Adrenal gland (tissue), 12 donors: ENCODE results near the gene LIMK2. TPM values are rescaled to one million over a fixed set of nuclear protein-coding genes. Genes with fewer than 3 reads are reported as not detected.
A peak's percentile ranks its signal among the peaks of the same experiment; 100 is the strongest.

Source experiments
- DNase-seq, 7 donors: peaks; one replicate each; pipeline ENCODE4 v3.0.0-alpha.2; 2019 to 2020
- H3K27ac ChIP-seq, 5 donors: fragments of 200-600 bp; sonication (generic) in 4 of 5; 1 replicate in 3 of 5; 2 replicates in 2 of 5; pipeline versions ENCODE4 v1.5.1 to v1.8.0; 2016 to 2020; ENCODE audit warnings: mild to moderate bottlenecking in 1 of 5
- H3K27me3 ChIP-seq: fragments of 200-600 bp; 2 replicates; pipeline ENCODE4 v1.8.0; 2021
- H3K36me3 ChIP-seq, 2 donors: fragments of 200-600 bp; replicated peaks in 1 of 2; 1 replicate in 1 of 2; 2 replicates in 1 of 2; pipeline versions ENCODE4 v1.5.1 to v1.8.0; 2018 to 2022
- H3K4me1 ChIP-seq, 2 donors: fragments of 200-600 bp; replicated peaks in 1 of 2; 1 replicate in 1 of 2; 2 replicates in 1 of 2; pipeline versions ENCODE4 v1.5.1 to v1.8.0; 2018 to 2021
- H3K4me3 ChIP-seq, 4 donors: fragments of 200-600 bp; sonication (generic) in 3 of 4; one replicate each; pipeline ENCODE4 v1.5.1; 2016 to 2018
- H3K9me3 ChIP-seq, 3 donors: fragments of 200-600 bp; sonication (generic) in 1 of 3; replicated peaks in 1 of 3; 1 replicate in 2 of 3; 2 replicates in 1 of 3; pipeline versions ENCODE4 v1.5.1 to v1.8.0; 2016 to 2021
- CTCF ChIP-seq, 6 experiments: fragments of 450-650 bp in 4 of 6; fragments of 200-600 bp in 2 of 6; sonication (generic) in 1 of 6; IDR thresholded peaks; 1 replicate in 5 of 6; 2 replicates in 1 of 6; pipeline versions ENCODE4 v1.5.1 to v1.8.0; 2016 to 2021; ENCODE audit warnings: antibody characterized with exemption in 6 of 6, mild to moderate bottlenecking in 2 of 6, moderate library complexity in 1 of 6
- POLR2A ChIP-seq, 2 donors: fragments of 450-650 bp; IDR thresholded peaks; one replicate each; pipeline ENCODE4 v1.6.1; 2017; ENCODE audit warnings: antibody characterized with exemption in 2 of 2, mild to moderate bottlenecking in 2 of 2, moderate library complexity in 1 of 2
- WGBS, 4 donors: extraction: QIAGEN DNeasy Blood & Tissue Kit in 2 of 4; methylation state at CpG; one replicate each; pipeline versions ENCODE4 v1.1.5 to v1.1.7; 2013 to 2017; 5-methylcytosine and 5-hydroxymethylcytosine counted together
- intact Hi-C, 2 donors: fragments of 100-400 bp; cut with DNase I; formaldehyde crosslinking; loops; one replicate each; pipeline versions ENCODE4 v1.14.1 to v1.15.0; 2022 to 2023
- polyA plus RNA-seq, 3 donors: library from polyadenylated mRNA; stranded (reverse); fragments of 200-250 nt in 2 of 3; fragments of 350-450 nt in 1 of 3; fragmentation: Illumina TruSeq in 1 of 3; extraction: RNeasy Lipid Tissue Mini Kit (QIAGEN cat#74804) in 1 of 3; gene quantifications; one replicate each; pipeline ENCODE4 v1.2.3, GENCODE V29; 2013 to 2014
- total RNA-seq, 9 donors: library from RNA; depleted of rRNA in 4 of 9; stranded (reverse); fragments of >200 nt in 4 of 9; fragments of 120-200 nt in 1 of 9; fragmentation: NEBNext Ultra II Directional in 1 of 9; extraction: Animal tissue kit (Norgen Biotek cat#: 25700) in 1 of 9; gene quantifications; one replicate each; pipeline versions ENCODE4 v1.1.0 to v1.2.4, GENCODE V29; 2013 to 2023
- donor health status: healthy with polysubstance abuse.
- donor health status: Bipolar disorder and iron deficiency.
- donor health status: DM: yes; HTN: yes; CAD: no.
- donor health status: DM: no; HTN: no; CAD: no.
- donor health status: DM: no; HTN: no; CAD: no.
- donor health status: DM: yes; HTN: yes; CAD: no.

LIMK2 gene
- total and polyA plus RNA-seq, 12 donors: 12.6 to 36.1 (median 20.2) TPM

- no peaks in the 10 kb centered on the region for H3K9me3 ChIP-seq
- DNase-seq: peak in 2 of 7 donors; percentile 31 to 52
- no peak for TF ChIP-seq CTCF (IDR thresholded peaks at IDR 0.05)
- no peak for TF ChIP-seq POLR2A (IDR thresholded peaks at IDR 0.05)
- H3K27me3 ChIP-seq: no peaks in the 10 kb centered on the region
- peaks cover 26 to 43% of the 10 kb centered on the region in 2 donors for H3K4me1 ChIP-seq
- no peak overlapping the region for H3K4me3 ChIP-seq
- peaks cover 0 to 97% of the 10 kb centered on the region in 2 donors for H3K36me3 ChIP-seq
- peak overlapping the region in 3 of 5 donors; percentile 3 to 96 (median 46) for H3K27ac ChIP-seq
- intact Hi-C loops: no loop called here
- WGBS, 4 donors: 38 to 54% (median 47%) methylated on average over 3 of the region's 3 CpGs
Measured at GRCh38 chr22:31284281-31285155, 72.4 kb downstream of the LIMK2 start.

DNA sequence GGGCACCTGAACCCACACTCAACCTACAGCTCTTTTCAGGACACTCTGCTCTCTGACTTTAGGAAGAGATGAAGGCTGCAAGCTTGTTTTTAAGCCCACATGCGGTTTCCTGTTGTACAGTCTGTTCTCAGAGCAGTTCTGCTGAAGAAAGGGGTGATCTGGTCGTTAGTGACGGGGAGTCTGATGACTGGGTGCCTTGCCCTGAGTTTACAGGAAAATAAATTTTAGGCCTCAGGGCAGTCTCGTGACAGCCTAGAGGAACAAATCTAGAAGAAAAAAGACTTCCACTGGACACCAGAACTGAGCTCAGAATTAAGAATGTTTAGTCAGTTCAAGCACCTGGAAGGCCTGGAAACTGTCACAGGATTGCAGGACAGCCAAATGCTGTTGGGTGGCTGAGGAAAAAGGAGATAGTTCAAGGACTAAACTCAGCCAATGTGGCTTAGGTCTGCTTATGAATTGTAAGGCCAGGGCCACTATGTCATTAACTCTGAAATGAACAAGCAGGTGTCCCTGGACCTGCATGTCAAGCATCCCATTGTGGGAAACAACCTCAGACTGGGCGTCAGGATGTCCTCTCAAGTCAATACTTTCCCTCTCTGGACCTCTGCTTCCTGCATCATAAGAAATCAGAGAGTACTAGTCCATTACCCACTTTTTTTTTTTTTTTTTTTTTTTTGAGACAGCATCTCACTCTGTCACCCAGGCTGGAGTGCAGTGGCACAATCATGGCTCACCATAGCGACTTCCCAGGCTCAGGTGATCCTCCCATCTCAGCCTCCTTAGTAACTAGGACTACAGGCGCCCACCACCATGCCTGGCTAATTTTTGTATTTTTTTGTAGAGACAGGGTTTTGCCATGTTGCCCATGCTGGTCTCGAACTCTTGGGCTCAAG, 74.5 kb downstream of the LIMK2 start:
- DNase-seq: peak in 5 of 7 donors; percentile 41 to 72 (median 57)
- no peaks in the 10 kb centered on the region for H3K27me3 ChIP-seq
- WGBS, 4 donors: 73 to 78% (median 73%) methylated on average over 8 of the region's 8 CpGs
- peaks cover 35 to 52% of the 10 kb centered on the region in 2 donors for H3K4me1 ChIP-seq
- H3K27ac ChIP-seq: peak overlapping the region in 4 of 5 donors; percentile 52 to 96 (median 91)
- TF ChIP-seq POLR2A (IDR thresholded peaks at IDR 0.05): no peak
- no peak for TF ChIP-seq CTCF (IDR thresholded peaks at IDR 0.05)
- H3K9me3 ChIP-seq: no peaks in the 10 kb centered on the region
- intact Hi-C loops: no loop called here
- no peak overlapping the region for H3K4me3 ChIP-seq
- peaks cover 0 to 80% of the 10 kb centered on the region in 2 donors for H3K36me3 ChIP-seq

- 80 to 88% (median 84%) methylated on average over 6 of the region's 6 CpGs for WGBS, 4 donors
- no peak for TF ChIP-seq POLR2A (IDR thresholded peaks at IDR 0.05)
- no peak for TF ChIP-seq CTCF (IDR thresholded peaks at IDR 0.05)
- Histone ChIP-seq H3K27ac (peak overlapping the region; percentile 11 to 96 (median 92)), H3K36me3 (peaks cover 0 to 66% of the 10 kb centered on the region in 2 donors), H3K4me3 (no peak overlapping the region), H3K27me3 (no peaks in the 10 kb centered on the region), H3K4me1 (peaks cover 40 to 49% of the 10 kb centered on the region in 2 donors), H3K9me3 (no peaks in the 10 kb centered on the region)
- DNase-seq: peak in 1 of 7 donors; percentile 53
- intact Hi-C loops: no loop called here
Measured at GRCh38 chr22:31287818-31288495, 75.9 kb downstream of the LIMK2 start.
